Right lobe of liver (tissue), 4 donors: Measurements from ENCODE around the gene ATP6V1E1.

Experiments
- CTCF ChIP-seq, 4 donors: fragments of 200-600 bp in 3 of 4; fragments of 450-650 bp in 1 of 4; IDR thresholded peaks; one replicate each; pipeline versions ENCODE4 v1.5.1 to v1.8.0; 2016 to 2022; ENCODE audit warnings: antibody characterized with exemption in 4 of 4, mild to moderate bottlenecking in 2 of 4
- POLR2A ChIP-seq: fragments of 450-650 bp; IDR thresholded peaks from one replicate; pipeline ENCODE4 v1.6.1; 2017; ENCODE audit warnings: antibody characterized with exemption, mild to moderate bottlenecking
- donor health status: DM: no; HTN: no; CAD: no.
- donor health status: DM: no; HTN: no; CAD: no.
- donor health status: DM: no; HTN: yes; CAD: no.

GRCh38 chr22:17629641-17630040, 1.1 kb upstream of the ATP6V1E1 start:
- TF ChIP-seq CTCF (IDR thresholded peaks at IDR 0.05) (no peak), POLR2A (no peak)
